Hindlimb muscle (tissue), 1 donor: Measurements from ENCODE around the gene GPX5. TPM values are rescaled to one million over a fixed set of nuclear protein-coding genes. Genes with fewer than 3 reads are reported as not detected.

Source experiments
- DNase-seq: peaks from one replicate; pipeline ENCODE4 v3.0.0-alpha.2; 2013
- polyA plus RNA-seq: library from polyadenylated mRNA; unstranded; fragments of 120-200 nt; gene quantifications from one replicate; pipeline ENCODE4 v1.2.1, GENCODE V29; 2013; ENCODE audit not compliant: insufficient read length

Gene GPX5
- polyA plus RNA-seq, 1 donor = not detected

GRCh38 chr6:28563430-28564095, 37.9 kb downstream of the GPX5 start:
- DNase-seq = no peak

DNA sequence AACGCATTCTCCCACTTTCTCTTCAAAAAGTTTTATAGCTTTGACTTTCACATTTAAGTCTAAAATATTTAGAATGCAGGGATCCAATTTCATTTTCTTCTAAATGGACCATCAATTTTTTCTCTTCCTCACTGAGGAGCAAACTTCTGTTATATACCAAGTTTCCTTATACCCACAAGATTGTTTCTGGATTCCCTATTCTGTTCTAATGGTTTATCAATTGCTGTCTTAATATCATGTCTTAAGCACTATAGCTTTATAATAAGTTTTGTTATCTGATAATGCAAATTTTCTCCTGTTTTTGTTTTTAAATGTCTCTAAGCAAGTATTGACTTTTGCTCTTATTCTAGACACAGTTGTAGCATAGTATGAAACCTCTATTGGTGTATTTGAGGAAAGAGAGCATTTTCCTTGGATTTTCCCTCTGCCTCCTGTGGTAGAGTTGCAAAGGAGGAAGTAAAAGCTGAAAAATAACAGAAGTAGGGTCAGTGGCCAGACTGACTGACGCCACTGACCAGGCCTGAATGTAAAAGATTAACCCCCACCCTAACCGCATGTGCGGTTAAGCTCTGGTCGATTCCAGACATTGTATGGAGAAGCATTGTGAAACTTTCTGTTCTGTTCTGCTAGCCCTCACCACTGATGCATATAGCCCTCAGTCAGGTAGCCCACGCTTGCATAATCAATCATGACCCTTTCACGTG, 40.3 kb downstream of the GPX5 start:
- no peak for DNase-seq

GRCh38 chr6:28566527-28567252, 41.0 kb downstream of the GPX5 start:
- DNase-seq = no peak

DNA sequence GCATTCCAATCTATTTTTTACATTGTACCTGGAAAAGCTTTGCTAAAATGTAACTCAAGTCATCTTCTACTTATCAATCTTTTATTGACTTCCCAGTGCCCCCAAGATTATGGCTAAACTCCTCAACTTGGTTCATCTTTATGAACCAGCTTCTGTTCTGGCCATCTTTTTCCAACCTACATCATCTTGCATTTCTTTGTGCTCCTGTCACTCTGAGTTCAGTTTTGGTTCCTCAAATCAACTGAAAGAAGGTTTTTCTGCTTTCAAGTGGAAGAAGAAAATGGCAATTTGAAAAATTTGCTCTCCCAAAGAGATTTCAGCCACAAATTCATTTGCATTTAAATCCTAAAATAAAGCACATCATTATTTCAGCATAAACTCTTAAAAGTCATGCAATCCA, 41.8 kb downstream of the GPX5 start:
- no peak for DNase-seq

- no peak for DNase-seq
Measured at GRCh38 chr6:28568515-28569108, 42.9 kb downstream of the GPX5 start.

- no peak for DNase-seq
Measured at GRCh38 chr6:28569748-28570147, 44.1 kb downstream of the GPX5 start.

GRCh38 chr6:28580475-28580874, 54.8 kb downstream of the GPX5 start:
- no peak for DNase-seq

- DNase-seq = no peak
Measured at GRCh38 chr6:28583463-28583862, 57.8 kb downstream of the GPX5 start.

Other genes with a start within 250 kb of the GPX5 start
- gene PGBD1, start 244.3 kb upstream of the GPX5 start, polyA plus RNA-seq = 6.0 TPM
- 6.9 TPM for gene ZSCAN31, start 189.7 kb upstream of the GPX5 start, polyA plus RNA-seq
- gene ZKSCAN3, start 175.9 kb upstream of the GPX5 start, polyA plus RNA-seq = 7.7 TPM
- 6.1 TPM for gene ZSCAN12, start 126.1 kb upstream of the GPX5 start, polyA plus RNA-seq
- 6.7 TPM for gene ZSCAN23, start 82.4 kb upstream of the GPX5 start, polyA plus RNA-seq
- not detected for gene GPX6, start 10.1 kb upstream of the GPX5 start, polyA plus RNA-seq